Activated B cell treated with CpG ODN at 0.5 μM for 24 hours (primary cell): Measurements from ENCODE around the gene DGLUCY. TPM values are rescaled to one million over a fixed set of nuclear protein-coding genes. Genes with fewer than 3 reads are reported as not detected.

Source experiments
- ATAC-seq: fragments of 200-7000 bp; cut with Tn5 transposase; one replicate; pipeline ENCODE4 v1.10.0; 2021; ENCODE audit warnings: low read depth, mild to moderate bottlenecking, moderate library complexity
- CTCF ChIA-PET: fragments of 350-600 bp; sonication (Branson Sonifier 250); formaldehyde crosslinking; loops from one replicate; lab custom pipeline; 2021; ENCODE audit warnings: antibody characterized with exemption; lab: Charles Lee
- POLR2A ChIA-PET: fragments of 350-600 bp; sonication (Branson Sonifier 250); formaldehyde crosslinking; loops from one replicate; lab custom pipeline; 2021; ENCODE audit warnings: antibody characterized with exemption; lab: Charles Lee
- DNase-seq: peaks from one replicate; pipeline ENCODE4 v3.0.0; 2022
- H3K27ac Mint-ChIP-seq: one replicate; pipeline ENCODE4 v1.8.0; 2020; ENCODE audit warnings: mixed read lengths
- H3K27me3 Mint-ChIP-seq: one replicate; pipeline ENCODE4 v1.8.0; 2021; ENCODE audit warnings: mixed read lengths
- H3K36me3 Mint-ChIP-seq: one replicate; pipeline ENCODE4 v1.8.0; 2021; ENCODE audit warnings: low read depth, mixed read lengths
- H3K4me1 Mint-ChIP-seq: one replicate; pipeline ENCODE4 v1.8.0; 2021; ENCODE audit warnings: mixed read lengths
- H3K4me3 Mint-ChIP-seq: one replicate; pipeline ENCODE4 v1.8.0; 2020; ENCODE audit warnings: mild to moderate bottlenecking, mixed read lengths
- H3K9me3 Mint-ChIP-seq: one replicate; pipeline ENCODE4 v1.8.0; 2020; ENCODE audit warnings: mixed read lengths
- intact Hi-C: fragments of 100-400 bp; cut with micrococcal nuclease; formaldehyde crosslinking; loops from one replicate; pipeline ENCODE4 v1.15.1; 2024
- total RNA-seq: library from RNA; stranded (reverse); gene quantifications from 2 replicates; pipeline ENCODE4 v1.2.3, GENCODE V29; 2022
- TF ChIP-seq, protein P1 (sequence below): fragments of 200-600 bp; IDR thresholded peaks from one replicate; pipeline ENCODE4 v1.8.0; 2022; ENCODE audit warnings: antibody characterized with exemption, mild to moderate bottlenecking

DGLUCY gene
- total RNA-seq, 1 donor from 2014 or later: 92.7 TPM

DNA sequence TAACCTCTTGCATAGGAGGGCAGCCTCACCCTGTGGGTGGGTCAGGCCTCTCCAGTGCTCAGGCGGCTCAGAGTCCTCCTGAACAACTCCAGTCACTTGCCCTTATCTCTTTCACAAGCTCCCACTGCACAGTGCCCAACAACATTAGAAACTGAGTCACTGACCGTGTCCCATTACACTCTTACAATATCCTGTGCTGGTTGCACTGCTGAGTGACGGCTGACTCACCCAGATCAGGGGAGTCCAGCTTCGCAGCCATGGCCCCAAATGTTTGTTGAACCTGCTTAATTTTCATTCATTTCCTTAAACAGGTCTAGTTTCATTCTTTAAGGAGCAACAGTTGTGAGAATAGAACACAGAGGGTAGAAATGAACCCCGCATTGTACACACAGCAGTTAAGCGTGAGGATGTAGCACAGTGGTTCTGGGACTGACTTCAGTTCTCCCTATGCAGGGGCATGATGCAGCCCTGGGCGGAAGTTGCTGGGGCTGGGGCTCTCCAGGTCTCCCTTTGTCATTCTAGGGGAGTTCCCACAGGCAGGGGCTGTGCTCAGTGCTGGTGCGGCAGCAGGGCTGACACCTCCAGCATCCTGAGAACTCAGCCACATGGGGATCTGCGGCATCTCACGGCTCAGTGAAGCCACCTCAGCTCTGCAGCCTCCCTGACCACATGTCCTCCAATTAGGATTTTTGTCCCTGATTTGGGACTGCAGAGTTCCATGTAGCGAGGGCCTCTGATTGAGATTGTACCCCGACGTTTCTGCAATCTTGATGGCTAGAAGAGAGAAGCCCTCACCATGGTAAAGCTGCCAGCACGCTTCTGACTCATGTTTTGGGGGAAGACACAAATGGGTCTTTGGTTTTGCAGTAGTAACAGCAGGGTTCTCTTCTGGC lies 114.5 kb downstream of the DGLUCY start:
- peak overlapping the region; percentile 63 for H3K4me3 Mint-ChIP-seq
- POLR2A ChIA-PET: interaction anchor here (0.8 to 4.7 kb wide), 9 partner anchors 9 to 168 kb away, joined by 4 to 101 read pairs (median 6); partner anchors contain the start of genes GPR68 and RPS6KA5
- peaks cover 2% of the 10 kb centered on the region for H3K9me3 Mint-ChIP-seq
- peak overlapping the region; percentile 89 for H3K27ac Mint-ChIP-seq
- TF ChIP-seq, protein P1, sequence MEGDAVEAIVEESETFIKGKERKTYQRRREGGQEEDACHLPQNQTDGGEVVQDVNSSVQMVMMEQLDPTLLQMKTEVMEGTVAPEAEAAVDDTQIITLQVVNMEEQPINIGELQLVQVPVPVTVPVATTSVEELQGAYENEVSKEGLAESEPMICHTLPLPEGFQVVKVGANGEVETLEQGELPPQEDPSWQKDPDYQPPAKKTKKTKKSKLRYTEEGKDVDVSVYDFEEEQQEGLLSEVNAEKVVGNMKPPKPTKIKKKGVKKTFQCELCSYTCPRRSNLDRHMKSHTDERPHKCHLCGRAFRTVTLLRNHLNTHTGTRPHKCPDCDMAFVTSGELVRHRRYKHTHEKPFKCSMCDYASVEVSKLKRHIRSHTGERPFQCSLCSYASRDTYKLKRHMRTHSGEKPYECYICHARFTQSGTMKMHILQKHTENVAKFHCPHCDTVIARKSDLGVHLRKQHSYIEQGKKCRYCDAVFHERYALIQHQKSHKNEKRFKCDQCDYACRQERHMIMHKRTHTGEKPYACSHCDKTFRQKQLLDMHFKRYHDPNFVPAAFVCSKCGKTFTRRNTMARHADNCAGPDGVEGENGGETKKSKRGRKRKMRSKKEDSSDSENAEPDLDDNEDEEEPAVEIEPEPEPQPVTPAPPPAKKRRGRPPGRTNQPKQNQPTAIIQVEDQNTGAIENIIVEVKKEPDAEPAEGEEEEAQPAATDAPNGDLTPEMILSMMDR: no peak
- H3K4me1 Mint-ChIP-seq: peaks cover 71% of the 10 kb centered on the region
- peaks cover 18% of the 10 kb centered on the region for H3K36me3 Mint-ChIP-seq
- DNase-seq: peak; percentile 53
- peak; percentile 88 for ATAC-seq
- CTCF ChIA-PET: interaction anchor here (0.5 to 1.1 kb wide), 5 partner anchors 21 to 59 kb away, joined by 3 to 4 read pairs (median 3); no protein-coding TSS in a partner anchor
- intact Hi-C loops: loop anchor here (1.0 kb wide), 4 partner anchors 15 to 58 kb away; no protein-coding TSS in a partner anchor
- H3K27me3 Mint-ChIP-seq: no peaks in the 10 kb centered on the region

DNA sequence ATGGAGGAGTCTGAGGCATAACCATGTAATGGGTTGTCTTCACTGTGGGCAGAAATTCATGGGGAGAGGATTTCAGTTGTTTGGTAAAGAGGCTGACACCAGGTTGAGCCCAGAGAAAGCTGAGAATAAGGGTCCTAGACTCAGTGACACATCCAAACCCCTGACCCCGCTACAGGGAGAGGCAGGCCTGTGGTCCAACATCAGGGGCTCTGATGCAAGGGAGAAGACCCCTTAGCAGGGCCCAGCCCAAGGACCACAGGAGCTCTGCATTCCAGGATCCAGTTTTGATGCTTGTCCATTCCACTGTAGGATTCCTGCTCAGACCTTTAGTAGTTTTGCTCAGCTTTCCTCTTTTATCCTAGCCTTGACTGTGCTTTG lies 115.1 kb downstream of the DGLUCY start:
- DNase-seq (no peak), ATAC-seq (no peak)
- H3K4me1 Mint-ChIP-seq: peaks cover 71% of the 10 kb centered on the region
- H3K27me3 Mint-ChIP-seq: no peaks in the 10 kb centered on the region
- H3K27ac Mint-ChIP-seq: peak overlapping the region; percentile 89
- peaks cover 2% of the 10 kb centered on the region for H3K9me3 Mint-ChIP-seq
- CTCF ChIA-PET: interaction anchor here (0.5 to 1.1 kb wide), 4 partner anchors 21 to 56 kb away, joined by 3 to 4 read pairs (median 4); no protein-coding TSS in a partner anchor
- peaks cover 13% of the 10 kb centered on the region for H3K36me3 Mint-ChIP-seq
- POLR2A ChIA-PET: interaction anchor here (0.8 to 4.7 kb wide), 6 partner anchors 10 to 35 kb away, joined by 5 to 101 read pairs (median 7); partner anchors contain the start of gene GPR68
- intact Hi-C loops: no loop called here
- TF ChIP-seq, protein P1: no peak
- H3K4me3 Mint-ChIP-seq: peak overlapping the region; percentile 63

DNA sequence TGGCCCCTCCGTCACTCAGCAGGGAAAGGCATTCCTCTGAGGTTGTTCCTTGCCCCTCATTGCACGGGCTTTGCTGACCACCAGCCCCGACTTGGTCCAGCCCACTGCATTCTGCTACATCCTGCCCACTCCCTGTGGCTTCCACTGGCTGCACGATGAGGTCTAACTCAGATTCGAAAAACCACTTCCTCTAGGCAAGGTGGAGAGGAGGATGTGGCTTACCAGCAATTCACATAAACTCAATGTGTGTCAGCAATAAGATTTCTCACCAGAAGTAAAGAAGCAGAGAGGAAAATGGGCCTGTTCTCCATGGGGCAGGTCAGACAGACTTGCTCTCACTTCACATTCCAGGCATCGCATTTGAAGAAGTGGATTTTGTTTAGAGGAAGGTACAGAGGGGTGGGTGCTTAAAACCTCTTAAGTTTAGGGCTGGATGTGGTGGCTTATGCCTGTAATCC lies 115.9 kb downstream of the DGLUCY start:
- POLR2A ChIA-PET: interaction anchor here (1.4 to 4.7 kb wide), 5 partner anchors 9 to 34 kb away, joined by 5 to 101 read pairs (median 8); partner anchors contain the start of gene GPR68
- H3K27ac Mint-ChIP-seq: peak overlapping the region; percentile 89
- peak overlapping the region; percentile 73 for H3K4me3 Mint-ChIP-seq

DNA sequence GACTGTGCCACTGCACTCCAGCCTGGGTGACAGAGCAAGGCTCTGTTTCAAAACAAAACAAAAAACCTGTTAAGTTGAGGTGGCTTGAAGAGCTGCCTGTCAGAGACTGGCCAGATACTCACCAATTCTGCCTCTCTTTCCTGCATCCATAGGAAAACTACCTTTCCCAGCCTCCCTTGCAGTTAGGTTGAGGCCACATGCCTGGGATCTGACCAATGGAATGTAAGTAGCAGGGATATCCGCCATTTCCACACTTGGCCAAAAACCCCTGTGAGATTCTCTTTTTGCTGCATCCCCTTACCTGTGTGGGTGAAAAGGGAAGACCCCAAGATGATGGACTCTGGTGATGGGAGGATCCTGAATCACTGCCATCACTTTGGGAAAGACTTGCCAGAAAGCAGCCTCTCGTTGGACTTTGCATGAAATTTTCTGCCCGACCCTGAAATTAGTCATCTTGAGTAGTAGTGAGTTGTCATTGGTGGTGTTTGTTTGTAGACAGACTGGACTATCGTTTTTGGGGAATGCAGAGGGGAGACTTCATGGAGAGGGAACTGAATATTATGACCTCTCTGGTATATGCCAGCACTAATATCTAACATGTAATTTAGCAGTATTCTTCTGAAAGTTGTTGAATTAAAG lies 116.6 kb downstream of the DGLUCY start:
- H3K4me3 Mint-ChIP-seq: peak overlapping the region; percentile 73
- ChIA-PET POLR2A (interaction anchor here (1.6 to 4.7 kb wide), 3 partner anchors 9 to 22 kb away, joined by 6 to 101 read pairs (median 11); partner anchors contain the start of gene GPR68), CTCF (no interaction called here)
- TF ChIP-seq, protein P1: no peak
- H3K27ac Mint-ChIP-seq: peak overlapping the region; percentile 89
- H3K36me3 Mint-ChIP-seq: no peaks in the 10 kb centered on the region
- intact Hi-C loops: no loop called here
- peaks cover 70% of the 10 kb centered on the region for H3K4me1 Mint-ChIP-seq
- H3K27me3 Mint-ChIP-seq: no peaks in the 10 kb centered on the region
- DNase-seq (no peak), ATAC-seq (no peak)
- H3K9me3 Mint-ChIP-seq: peaks cover 2% of the 10 kb centered on the region

More for the DNA sequence above, 115.9 kb downstream of the DGLUCY start:
- H3K9me3 Mint-ChIP-seq: peaks cover 2% of the 10 kb centered on the region
- TF ChIP-seq, protein P1: no peak
- DNase-seq: no peak
- peak; percentile 40 for ATAC-seq
- H3K27me3 Mint-ChIP-seq: no peaks in the 10 kb centered on the region
- peaks cover 5% of the 10 kb centered on the region for H3K36me3 Mint-ChIP-seq
- intact Hi-C loops: no loop called here
- peaks cover 71% of the 10 kb centered on the region for H3K4me1 Mint-ChIP-seq
- CTCF ChIA-PET: interaction anchor here (1.0 kb wide), 1 partner anchor 56 kb away, joined by 4 read pairs; no protein-coding TSS in a partner anchor
